ENCODE results near the gene IDH3B. TPM values are rescaled to one million over a fixed set of nuclear protein-coding genes. Genes with fewer than 3 reads are reported as not detected.
A peak's percentile ranks its signal among the peaks of the same experiment; 100 is the strongest.

IDH3B gene
- total and polyA plus RNA-seq, 2 of the 8 experiments (the other 6 are each of a cell fraction or from before 2014, with no cell fraction given): 110 to 167 TPM

GRCh38 chr20:2707353-2708072 is 43.5 kb upstream of the IDH3B start:
- POLR2A ChIA-PET (ENCODE audit: partially characterized antibody): interaction anchor here (1.6 to 2.2 kb wide), 2 partner anchors 31 to 42 kb away, joined by 4 to 6 read pairs; no protein-coding TSS in a partner anchor
- FAIRE-seq (no peak), DNase-seq (ENCODE audit: low read depth in 1 of 2, low spot score in 2 of 2) (no peak)
- H2AFZ ChIP-seq (ENCODE audit: low read length): no peak overlapping the region
- WGBS, 2 experiments (ENCODE audit: extremely low coverage in 1 of 2, insufficient coverage in 1 of 2, insufficient read length in 1 of 2, insufficient replicate concordance in 2 of 2, low coverage in 1 of 2, low lambda C conversion rate in 2 of 2, missing lambda C conversion rate in 1 of 2): 87% methylated on average over 9 of the region's 12 CpGs; no CpG with 5 or more reads in 1 of the 2 experiments
- 0 out of 2 replicates have a peak overlapping the region, but pooled peaks have one; percentile 24 for H3K18ac ChIP-seq (ENCODE audit: extremely low read depth, low read length)
- no peaks in the 10 kb centered on the region; the same call in 1 of the 2 replicates for H3K23me2 ChIP-seq (ENCODE audit: low read depth, low read length)
- H2BK20ac ChIP-seq (ENCODE audit: low read length): peak overlapping the region; percentile 89
- H3K23ac ChIP-seq (ENCODE audit: insufficient read length): no peak overlapping the region
- H2BK15ac ChIP-seq (ENCODE audit: low read length): peak overlapping the region; percentile 72; the same call in 1 of the 2 replicates
- H4K5ac ChIP-seq (ENCODE audit: insufficient read length, low read depth, low read length): no peak overlapping the region
- H2BK5ac ChIP-seq (ENCODE audit: low read depth, low read length): peak overlapping the region; percentile 62; the same call in 1 of the 2 replicates
- no peaks in the 10 kb centered on the region for H3K36me3 ChIP-seq (ENCODE audit: control insufficient read depth in 2 of 4, insufficient read depth in 4 of 4, low read length in 3 of 4)
- H3K9me3 ChIP-seq (ENCODE audit: insufficient read depth in 2 of 2, low read depth in 1 of 2, low read length in 1 of 2): no peaks in the 10 kb centered on the region
- no peak overlapping the region for H3K4me2 ChIP-seq (ENCODE audit: insufficient read depth in 1 of 2, low read depth in 2 of 2, low read length in 2 of 2)
- no peak overlapping the region for H3K27ac ChIP-seq (ENCODE audit: low read depth, low read length)
- peaks cover 0 to 24% (median 15%) of the 10 kb centered on the region in 4 experiments; a peak in 5 of 7 replicates for H3K27me3 ChIP-seq (replicated peaks in 1 of 4; ENCODE audit: control insufficient read depth in 3 of 4, extremely low read depth in 1 of 4, insufficient read depth in 3 of 4, low read length in 3 of 4)
- H4K91ac ChIP-seq (replicated peaks; ENCODE audit: insufficient read length, low read length): peak overlapping the region; percentile 56
- peaks cover 0 to 46% (median 24%) of the 10 kb centered on the region in 4 experiments; a peak in 6 of 7 replicates for H3K4me1 ChIP-seq (replicated peaks in 1 of 4; ENCODE audit: control insufficient read depth in 3 of 4, insufficient read depth in 4 of 4, low read length in 3 of 4)
- H2BK12ac ChIP-seq (ENCODE audit: low read depth, low read length): peak overlapping the region; percentile 93; the same call in 1 of the 2 replicates
- peak overlapping the region; percentile 86; the same call in 1 of the 2 replicates for H2AK5ac ChIP-seq (ENCODE audit: low read depth, low read length)
- H3K4me3 ChIP-seq (ENCODE audit: extremely low read depth in 1 of 4, insufficient read depth in 2 of 4, low read depth in 3 of 4, low read length in 4 of 4): no peak overlapping the region
- CTCF ChIA-PET (ENCODE audit: partially characterized antibody): interaction anchor here (0.9 to 17.4 kb wide), 13 partner anchors 7 to 294 kb away, joined by 3 to 286 read pairs (median 4); no protein-coding TSS in a partner anchor
- no peaks in the 10 kb centered on the region; the same call in 1 of the 2 replicates for H3K79me1 ChIP-seq (ENCODE audit: low read depth, low read length)
- no peak overlapping the region for H2BK120ac ChIP-seq (replicated peaks; ENCODE audit: low read depth, low read length)
- H4K20me1 ChIP-seq (replicated peaks in 1 of 2; ENCODE audit: control insufficient read depth in 1 of 2, insufficient read depth in 2 of 2, low read length in 2 of 2): no peaks in the 10 kb centered on the region
- no peak overlapping the region for H3K9ac ChIP-seq (replicated peaks in 1 of 4; ENCODE audit: extremely low read depth in 1 of 4, low read depth in 3 of 4, low read length in 3 of 4)
- H3K56ac ChIP-seq (replicated peaks; ENCODE audit: insufficient read length, low read depth, low read length): no peak overlapping the region
- no peak overlapping the region for H3K4ac ChIP-seq (replicated peaks; ENCODE audit: insufficient read length, low read depth, low read length)
- no peak overlapping the region for H3K14ac ChIP-seq (ENCODE audit: insufficient read length)
- no peaks in the 10 kb centered on the region for H3K79me2 ChIP-seq (ENCODE audit: control insufficient read depth in 1 of 2, insufficient read depth in 2 of 2, low read length in 2 of 2)
- H4K8ac ChIP-seq (ENCODE audit: extremely low read depth, insufficient read depth, low read length): no peak overlapping the region
- TF ChIP-seq ZNF274 (IDR thresholded peaks at IDR 0.05; ENCODE audit: borderline replicate concordance, extremely low read depth, low read length): no peak
- no peak for TF ChIP-seq KDM4A (IDR thresholded peaks at IDR 0.05; ENCODE audit: low read depth, low read length, severe bottlenecking)
- no peak for TF ChIP-seq SP4 (IDR thresholded peaks at IDR 0.05; ENCODE audit: low read length)
- TF ChIP-seq RAD21 (IDR thresholded peaks at IDR 0.05 in 1 of 2, conservative IDR thresholded peaks at IDR 0.05 in 1 of 2; ENCODE audit: low read depth in 2 of 2, low read length in 2 of 2): no peak
- TF ChIP-seq MAFK (IDR thresholded peaks at IDR 0.05; ENCODE audit: low read depth, low read length): no peak
- TF ChIP-seq SP1 (IDR thresholded peaks at IDR 0.05; ENCODE audit: low read depth, low read length): no peak
- no peak for TF ChIP-seq SUZ12 (IDR thresholded peaks at IDR 0.05; ENCODE audit: low read length)
- no peak for TF ChIP-seq BCL11A (IDR thresholded peaks at IDR 0.05; ENCODE audit: low read depth in 2 of 2, low read length in 2 of 2)
- no peak for TF ChIP-seq CTCF (IDR thresholded peaks at IDR 0.05; ENCODE audit: control extremely low read depth in 1 of 3, insufficient read depth in 1 of 3, low read depth in 1 of 3, low read length in 3 of 3)

All from H1 (cell line).